ENCODE measurements around the gene DCP1B.

The DCP1B gene

GRCh38 chr12:1946296-1946695 lies 58.0 kb downstream of the DCP1B start:
- TF ChIP-seq TAF1 (IDR thresholded peaks at IDR 0.05; ENCODE audit: borderline replicate concordance, insufficient read depth, low read length) (no peak), SIN3A (IDR thresholded peaks at IDR 0.05; ENCODE audit: borderline replicate concordance, insufficient read depth, low read length) (no peak)

- TF ChIP-seq TAF1 (IDR thresholded peaks at IDR 0.05; ENCODE audit: borderline replicate concordance, insufficient read depth, low read length), result no peak
- TF ChIP-seq SIN3A (IDR thresholded peaks at IDR 0.05; ENCODE audit: borderline replicate concordance, insufficient read depth, low read length), result no peak
- no peak for TF ChIP-seq REST (IDR thresholded peaks at IDR 0.05; ENCODE audit: insufficient read depth in 1 of 2, low read depth in 2 of 2, low read length in 2 of 2)
- TF ChIP-seq POLR2AphosphoS5 (IDR thresholded peaks at IDR 0.05; ENCODE audit: low read depth, low read length), result no peak
- TF ChIP-seq FOXP2 (optimal IDR thresholded peaks at IDR 0.05; ENCODE audit: borderline replicate concordance, extremely low read depth, extremely low read length, insufficient read depth), result no peak
These were observed 64.3 kb downstream of the DCP1B start for GRCh38 chr12:1939801-1940607.

GRCh38 chr12:1939331-1939730 lies 64.9 kb downstream of the DCP1B start:
- TF ChIP-seq FOXP2 (optimal IDR thresholded peaks at IDR 0.05; ENCODE audit: borderline replicate concordance, extremely low read depth, extremely low read length, insufficient read depth) (no peak), SIN3A (IDR thresholded peaks at IDR 0.05; ENCODE audit: borderline replicate concordance, insufficient read depth, low read length) (no peak), POLR2AphosphoS5 (IDR thresholded peaks at IDR 0.05; ENCODE audit: low read depth, low read length) (no peak), TAF1 (IDR thresholded peaks at IDR 0.05; ENCODE audit: borderline replicate concordance, insufficient read depth, low read length) (no peak), REST (IDR thresholded peaks at IDR 0.05; ENCODE audit: insufficient read depth in 1 of 2, low read depth in 2 of 2, low read length in 2 of 2) (no peak)

GRCh38 chr12:1937481-1938224 lies 66.6 kb downstream of the DCP1B start:
- TF ChIP-seq SIN3A (IDR thresholded peaks at IDR 0.05; ENCODE audit: borderline replicate concordance, insufficient read depth, low read length), result no peak
- no peak for TF ChIP-seq REST (IDR thresholded peaks at IDR 0.05; ENCODE audit: insufficient read depth in 1 of 2, low read depth in 2 of 2, low read length in 2 of 2)
- TF ChIP-seq POLR2AphosphoS5 (IDR thresholded peaks at IDR 0.05; ENCODE audit: low read depth, low read length), result no peak
- TF ChIP-seq FOXP2 (optimal IDR thresholded peaks at IDR 0.05; ENCODE audit: borderline replicate concordance, extremely low read depth, extremely low read length, insufficient read depth), result no peak
- no peak for TF ChIP-seq TAF1 (IDR thresholded peaks at IDR 0.05; ENCODE audit: borderline replicate concordance, insufficient read depth, low read length)

GRCh38 chr12:1936406-1937320 lies 67.6 kb downstream of the DCP1B start:
- TF ChIP-seq REST (IDR thresholded peaks at IDR 0.05; ENCODE audit: insufficient read depth in 1 of 2, low read depth in 2 of 2, low read length in 2 of 2) (no peak), POLR2AphosphoS5 (IDR thresholded peaks at IDR 0.05; ENCODE audit: low read depth, low read length) (no peak), SIN3A (IDR thresholded peaks at IDR 0.05; ENCODE audit: borderline replicate concordance, insufficient read depth, low read length) (no peak), FOXP2 (optimal IDR thresholded peaks at IDR 0.05; ENCODE audit: borderline replicate concordance, extremely low read depth, extremely low read length, insufficient read depth) (no peak), TAF1 (IDR thresholded peaks at IDR 0.05; ENCODE audit: borderline replicate concordance, insufficient read depth, low read length) (no peak)

All from PFSK-1 (cell line).